B cell (primary cell): ENCODE measurements around the gene HDHD2.

Experiments
- EZH2 ChIP-seq: IDR thresholded peaks from 2 replicates; pipeline ENCODE4 v1.6.1; 2012; ENCODE audit warnings: borderline replicate concordance, low read depth, mild to moderate bottlenecking, moderate library complexity, low read length; ENCODE audit not compliant: insufficient read depth, poor library complexity, severe bottlenecking
- TF ChIP-seq, protein P1 (sequence below): fragments of 200-600 bp; IDR thresholded peaks from one replicate; pipeline ENCODE4 v1.8.0; 2022; ENCODE audit warnings: antibody characterized with exemption, mild to moderate bottlenecking

- no peak for TF ChIP-seq EZH2
- TF ChIP-seq, protein P1, sequence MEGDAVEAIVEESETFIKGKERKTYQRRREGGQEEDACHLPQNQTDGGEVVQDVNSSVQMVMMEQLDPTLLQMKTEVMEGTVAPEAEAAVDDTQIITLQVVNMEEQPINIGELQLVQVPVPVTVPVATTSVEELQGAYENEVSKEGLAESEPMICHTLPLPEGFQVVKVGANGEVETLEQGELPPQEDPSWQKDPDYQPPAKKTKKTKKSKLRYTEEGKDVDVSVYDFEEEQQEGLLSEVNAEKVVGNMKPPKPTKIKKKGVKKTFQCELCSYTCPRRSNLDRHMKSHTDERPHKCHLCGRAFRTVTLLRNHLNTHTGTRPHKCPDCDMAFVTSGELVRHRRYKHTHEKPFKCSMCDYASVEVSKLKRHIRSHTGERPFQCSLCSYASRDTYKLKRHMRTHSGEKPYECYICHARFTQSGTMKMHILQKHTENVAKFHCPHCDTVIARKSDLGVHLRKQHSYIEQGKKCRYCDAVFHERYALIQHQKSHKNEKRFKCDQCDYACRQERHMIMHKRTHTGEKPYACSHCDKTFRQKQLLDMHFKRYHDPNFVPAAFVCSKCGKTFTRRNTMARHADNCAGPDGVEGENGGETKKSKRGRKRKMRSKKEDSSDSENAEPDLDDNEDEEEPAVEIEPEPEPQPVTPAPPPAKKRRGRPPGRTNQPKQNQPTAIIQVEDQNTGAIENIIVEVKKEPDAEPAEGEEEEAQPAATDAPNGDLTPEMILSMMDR = peak; percentile 81
These were observed 50.0 kb downstream of the HDHD2 start for GRCh38 chr18:47100212-47100831.
